ENCODE data around the gene CABCOCO1.
"Not testable (repeated sequence)": the region's sequence is repeated elsewhere in the genome, so short reads cannot be mapped to it uniquely, and the experiment has no call there.

The CABCOCO1 gene

DNA sequence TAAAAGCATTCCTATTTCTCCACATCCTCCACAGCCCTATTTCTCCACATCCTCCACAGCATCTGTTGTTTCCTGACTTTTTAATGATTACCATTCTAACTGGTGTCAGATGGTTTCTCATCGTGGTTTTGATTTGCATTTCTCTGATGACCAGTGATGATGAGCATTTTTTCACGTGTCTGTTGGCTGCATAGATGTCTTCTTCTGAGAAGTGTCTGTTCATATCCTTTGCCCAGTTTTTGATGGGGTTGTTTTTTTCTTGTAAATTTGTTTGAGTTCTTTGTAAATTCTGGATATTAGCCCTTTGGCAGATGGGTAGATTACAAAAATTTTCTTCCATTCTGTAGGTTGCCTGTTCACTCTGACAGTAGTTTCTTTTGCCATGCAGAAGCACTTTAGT lies 49.4 kb downstream of the CABCOCO1 start:
- not testable (repeated sequence) for DNase-seq (ENCODE audit: low spot score)

DNA sequence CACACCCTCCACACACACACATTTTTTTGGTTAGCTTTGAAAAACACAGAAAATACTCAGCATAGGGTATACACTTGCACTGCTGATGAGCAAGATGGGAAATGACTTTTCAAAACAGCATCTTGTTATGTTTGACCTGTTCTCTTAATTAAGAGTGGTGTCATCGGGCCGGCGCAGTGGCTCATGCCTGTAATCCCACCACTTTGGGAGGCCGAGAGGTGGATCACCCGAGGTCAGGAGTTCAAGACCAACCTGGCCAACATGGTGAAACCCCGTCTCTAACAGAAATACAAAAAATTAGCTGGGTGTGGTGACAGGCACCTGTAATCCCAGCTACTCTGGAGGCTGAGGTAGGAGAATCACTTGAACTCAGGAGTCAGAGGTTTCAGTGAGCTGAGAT lies 56.7 kb downstream of the CABCOCO1 start:
- DNase-seq (ENCODE audit: low spot score): not testable (repeated sequence)

- no peak for DNase-seq (ENCODE audit: low spot score)
Observed at GRCh38 chr10:61719906-61720305, 57.2 kb downstream of the CABCOCO1 start.

DNA sequence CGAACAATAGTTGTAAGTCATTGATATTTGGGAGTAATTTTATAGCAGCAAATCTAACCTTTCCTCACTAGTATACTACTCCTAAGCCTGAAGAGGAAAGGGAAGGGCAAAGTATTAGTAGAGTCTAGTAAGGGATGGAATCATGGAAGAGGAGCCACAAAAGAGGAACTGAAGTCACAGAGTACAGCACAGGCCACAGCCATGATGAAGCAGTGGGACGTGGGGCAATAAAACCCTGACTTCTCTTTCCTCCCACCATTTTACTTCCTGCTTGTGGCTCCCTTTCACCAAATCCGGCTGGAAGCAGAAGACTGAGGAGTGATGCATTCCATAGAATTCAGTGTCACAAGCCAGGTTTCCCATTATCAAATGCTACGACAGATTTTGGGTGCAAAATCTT lies 58.7 kb downstream of the CABCOCO1 start:
- DNase-seq (ENCODE audit: low spot score): no peak

GRCh38 chr10:61725221-61725620 lies 62.5 kb downstream of the CABCOCO1 start:
- not testable (repeated sequence) for DNase-seq (ENCODE audit: low spot score)

GRCh38 chr10:61729596-61729995 lies 66.9 kb downstream of the CABCOCO1 start:
- DNase-seq (ENCODE audit: low spot score): no peak

DNA sequence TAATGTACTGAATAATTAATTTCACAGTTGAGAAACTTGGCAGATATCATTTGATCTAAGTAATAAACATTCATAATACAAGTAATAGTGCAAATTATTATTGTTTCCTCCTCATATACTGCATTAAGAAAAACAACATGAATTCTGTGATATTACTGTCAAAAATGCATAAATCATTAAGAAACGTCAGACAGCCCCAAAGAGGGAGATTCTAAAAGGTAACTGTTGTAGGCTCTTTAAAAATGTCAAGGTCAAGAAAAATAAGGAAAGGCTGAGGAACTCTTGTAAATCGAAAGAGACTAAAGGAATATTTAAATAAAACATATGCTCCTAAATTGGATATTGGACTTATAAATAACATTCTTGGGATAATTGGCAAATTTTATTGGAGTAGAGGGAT lies 67.9 kb downstream of the CABCOCO1 start:
- DNase-seq (ENCODE audit: low spot score): no peak

- DNase-seq (ENCODE audit: low spot score): no peak
Observed at GRCh38 chr10:61731638-61732037, 68.9 kb downstream of the CABCOCO1 start.

DNA sequence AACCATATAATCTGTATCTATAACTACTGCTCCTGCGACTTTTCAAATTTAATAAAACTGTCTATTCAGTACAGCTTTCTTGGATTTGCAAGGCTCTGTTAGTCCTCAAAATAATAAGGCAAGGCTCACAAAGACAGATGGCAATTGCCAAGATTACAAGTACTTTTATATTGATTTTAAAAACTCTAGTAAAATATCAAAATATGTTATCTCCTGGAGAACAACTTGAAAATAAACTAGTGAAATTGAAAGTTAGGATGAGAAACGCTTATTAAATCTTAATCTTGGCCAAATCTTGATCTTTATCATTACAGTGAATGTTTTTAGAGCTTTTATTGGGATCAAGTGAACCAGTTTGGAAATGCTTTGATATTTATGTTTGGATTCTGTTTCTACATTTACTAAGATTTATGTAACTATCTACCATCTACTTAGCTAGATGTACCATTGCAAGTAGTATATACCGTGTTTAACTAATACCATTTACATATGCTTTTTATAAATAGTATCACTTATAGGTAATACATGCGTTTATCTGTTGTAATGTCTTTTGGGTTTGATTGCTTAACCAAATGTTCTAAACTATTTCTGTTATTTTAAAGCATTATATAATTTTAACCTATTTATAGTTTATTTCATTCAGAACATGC lies 70.0 kb downstream of the CABCOCO1 start:
- no peak for DNase-seq (ENCODE audit: low spot score)

- peak; percentile 75 for DNase-seq (ENCODE audit: low spot score)
Observed at GRCh38 chr10:61733358-61733940, 70.7 kb downstream of the CABCOCO1 start.

GRCh38 chr10:61735882-61736281 lies 73.2 kb downstream of the CABCOCO1 start:
- no peak for DNase-seq (ENCODE audit: low spot score)

DNA sequence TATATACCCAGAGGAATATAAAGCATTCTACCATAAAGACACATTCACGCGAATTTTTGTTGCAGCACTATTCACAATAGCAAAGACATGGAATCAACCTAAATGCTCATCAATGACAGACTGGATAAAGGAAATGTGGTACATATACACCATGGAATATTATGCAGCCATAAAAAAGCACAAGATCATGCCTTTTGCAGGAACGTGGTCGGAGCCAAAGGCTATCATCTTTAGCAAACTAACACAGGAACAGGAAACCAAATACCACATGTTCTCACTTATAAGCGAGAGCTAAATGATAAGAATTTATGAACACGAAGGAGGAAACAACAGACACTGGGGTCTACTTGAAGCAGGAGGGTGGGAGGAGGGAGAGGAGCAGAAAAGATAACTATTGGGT lies 74.7 kb downstream of the CABCOCO1 start:
- DNase-seq (ENCODE audit: low spot score): not testable (repeated sequence)

DNA sequence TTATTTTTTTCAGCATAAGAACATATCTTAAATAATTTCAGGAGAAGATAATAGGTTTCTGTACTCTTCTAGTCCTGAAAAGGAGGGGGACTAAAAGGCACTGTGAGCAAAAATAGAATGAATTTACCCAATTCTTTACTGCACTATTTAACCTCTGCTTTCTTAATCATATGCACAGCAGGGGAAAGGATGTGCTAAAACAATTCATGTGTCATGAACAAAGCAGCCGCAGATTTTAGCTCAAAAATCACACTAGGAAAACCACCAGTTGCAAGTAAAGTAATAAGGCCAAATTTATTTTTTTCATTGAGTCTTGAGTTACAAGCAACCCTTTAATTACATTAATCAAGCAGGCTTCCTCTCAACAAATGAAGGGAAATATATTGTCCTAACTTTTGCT lies 80.1 kb downstream of the CABCOCO1 start:
- DNase-seq (ENCODE audit: low spot score): no peak

- no peak for DNase-seq (ENCODE audit: low spot score)
Observed at GRCh38 chr10:61744469-61744868, 81.7 kb downstream of the CABCOCO1 start.

DNA sequence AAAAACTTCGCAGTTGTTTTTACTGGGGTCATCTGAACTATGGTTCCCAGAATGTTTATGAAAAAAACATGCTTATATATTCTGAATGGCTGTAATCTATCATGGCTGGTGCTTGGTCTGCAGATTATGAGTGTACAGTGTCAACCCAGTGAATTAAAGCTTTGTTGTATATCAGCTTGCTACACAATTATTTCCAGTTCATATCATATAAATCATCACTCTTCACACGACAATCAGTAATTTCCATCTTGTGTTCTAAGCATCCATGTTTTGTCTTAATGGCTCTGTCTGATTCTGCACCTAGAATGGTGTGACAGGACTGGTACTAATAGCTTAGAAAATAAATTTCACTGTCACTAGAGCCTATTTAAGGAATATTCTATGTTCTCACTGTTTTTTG lies 83.6 kb downstream of the CABCOCO1 start:
- no peak for DNase-seq (ENCODE audit: low spot score)

DNA sequence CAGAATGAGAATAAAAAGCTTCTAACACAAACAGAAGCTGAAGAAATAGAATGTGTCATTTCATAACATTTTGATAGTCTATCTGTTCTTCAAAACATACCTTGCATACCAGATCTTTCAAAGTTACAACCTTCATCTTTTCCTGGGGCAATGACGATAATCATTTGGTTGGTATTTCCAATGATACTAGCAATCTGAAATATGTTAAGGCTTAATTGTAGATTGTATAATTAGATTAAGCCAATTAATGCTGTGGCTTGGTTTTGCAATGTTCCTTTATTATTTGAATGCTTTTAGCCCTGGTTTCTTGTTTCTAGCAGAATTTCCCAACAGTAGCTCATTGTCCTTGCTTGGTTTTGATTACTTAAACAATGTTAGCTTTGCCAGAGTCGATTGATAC lies 84.6 kb downstream of the CABCOCO1 start:
- peak; percentile 22 for DNase-seq (ENCODE audit: low spot score)

DNA sequence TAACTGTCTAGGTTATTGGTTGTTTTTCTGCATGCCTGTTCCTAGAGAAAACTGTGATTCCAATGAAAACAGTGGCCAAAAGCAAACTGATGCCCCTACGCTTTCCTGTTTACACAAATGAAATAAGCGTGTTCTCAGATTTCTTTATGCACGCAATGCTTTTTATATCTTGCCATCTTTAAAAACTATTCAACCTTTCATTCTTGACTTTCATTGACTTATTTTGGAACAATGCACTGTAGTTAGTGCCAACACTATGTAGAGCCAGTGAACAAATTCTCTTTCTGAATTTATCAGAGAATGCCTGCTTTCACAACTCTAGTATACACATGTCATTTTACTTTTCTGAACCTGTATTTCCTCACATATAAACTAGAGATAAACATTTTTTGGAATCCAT lies 86.6 kb downstream of the CABCOCO1 start:
- no peak for DNase-seq (ENCODE audit: low spot score)

GRCh38 chr10:61750943-61751471 lies 88.3 kb downstream of the CABCOCO1 start:
- DNase-seq (ENCODE audit: low spot score): peak; percentile 38

DNA sequence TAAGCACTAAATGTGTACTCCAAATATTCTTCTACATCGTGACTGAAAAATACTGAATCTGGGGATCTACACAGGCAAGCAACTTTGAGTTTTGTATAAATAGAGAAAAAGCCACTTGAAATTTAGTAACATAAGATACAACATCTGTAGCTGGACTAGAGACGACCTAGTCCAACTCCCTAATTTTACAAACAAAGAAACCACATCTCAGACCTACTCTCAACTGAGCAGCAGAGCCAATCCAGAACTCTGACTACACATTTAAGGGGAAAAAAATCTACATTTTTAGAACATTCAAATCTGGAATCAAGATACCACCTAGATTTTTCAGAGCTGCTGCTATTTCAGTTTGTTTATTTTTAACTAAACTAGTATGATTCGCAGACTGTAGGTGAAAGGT lies 88.9 kb downstream of the CABCOCO1 start:
- DNase-seq (ENCODE audit: low spot score): no peak

DNA sequence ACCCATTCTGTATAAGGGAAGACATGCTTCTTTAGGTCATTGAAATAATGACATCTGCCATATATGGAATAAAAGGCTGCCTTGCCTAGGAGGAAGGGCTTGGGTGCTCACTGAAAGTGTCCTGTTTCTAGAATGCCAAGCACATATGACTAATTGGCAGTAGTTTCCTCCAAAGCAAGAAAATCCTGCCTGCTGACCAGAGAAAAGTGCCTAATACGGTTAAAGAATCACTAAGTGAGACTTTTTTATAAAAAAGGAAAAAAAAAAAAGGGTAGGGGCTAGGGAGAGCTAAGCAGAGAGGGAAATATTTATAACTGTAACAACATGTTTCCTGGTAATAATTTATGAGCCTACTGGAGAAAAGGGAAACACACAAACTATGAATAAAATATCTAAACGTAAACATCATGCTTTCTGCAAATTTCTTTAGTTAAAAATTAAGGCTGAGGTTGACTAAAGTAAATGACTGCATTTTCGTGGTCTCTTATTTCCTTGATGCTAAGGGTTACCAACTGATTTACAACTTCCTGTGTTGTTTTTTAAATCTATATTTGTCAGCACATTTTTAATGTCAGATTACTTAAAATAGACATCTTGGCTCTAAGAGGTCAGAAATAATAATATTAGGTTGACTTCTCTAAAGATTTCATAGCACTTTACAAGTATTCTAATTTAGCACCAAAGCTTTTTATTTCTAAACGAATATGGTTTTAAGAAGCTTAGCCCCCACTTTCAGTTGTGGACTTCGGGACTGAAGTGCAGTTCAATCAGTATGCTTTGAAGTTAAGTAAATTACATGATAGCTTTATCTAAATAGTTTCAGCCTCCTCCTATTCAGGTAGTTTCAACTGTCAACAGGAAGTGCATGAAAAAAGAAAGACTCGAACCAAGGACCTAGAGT lies 89.6 kb downstream of the CABCOCO1 start:
- peak; percentile 22 for DNase-seq (ENCODE audit: low spot score)

GRCh38 chr10:61753453-61753852 lies 90.7 kb downstream of the CABCOCO1 start:
- DNase-seq (ENCODE audit: low spot score): no peak

GRCh38 chr10:61754587-61755550 lies 92.1 kb downstream of the CABCOCO1 start:
- DNase-seq (ENCODE audit: low spot score): no peak
